Measurements from ENCODE around the gene CCDC85A. TPM values are rescaled to one million over a fixed set of nuclear protein-coding genes. Genes with fewer than 3 reads are reported as not detected.

The CCDC85A gene
- polyA plus RNA-seq, 10 donors = 2.7 to 3.9 (median 3.4) TPM

GRCh38 chr2:56239030-56239429, 55.2 kb downstream of the CCDC85A start:
- no peak for DNase-seq

- DNase-seq = peak in 2 of 3 donors; percentile 18 to 20
Observed at GRCh38 chr2:56239437-56239836, 55.6 kb downstream of the CCDC85A start.

GRCh38 chr2:56240210-56240609, 56.4 kb downstream of the CCDC85A start:
- DNase-seq = no peak

- no peak for DNase-seq
Observed at GRCh38 chr2:56244506-56244905, 60.7 kb downstream of the CCDC85A start.

- DNase-seq = no peak
Observed at GRCh38 chr2:56244911-56245530, 61.2 kb downstream of the CCDC85A start.

GRCh38 chr2:56248965-56249742, 65.4 kb downstream of the CCDC85A start:
- peak in 1 of 3 donors; percentile 25 for DNase-seq

GRCh38 chr2:56250153-56250729, 66.5 kb downstream of the CCDC85A start:
- no peak for DNase-seq

GRCh38 chr2:56260415-56260814, 76.6 kb downstream of the CCDC85A start:
- DNase-seq = no peak

GRCh38 chr2:56262241-56262640, 78.5 kb downstream of the CCDC85A start:
- DNase-seq = peak in 1 of 3 donors; percentile 34

- no peak for DNase-seq
Observed at GRCh38 chr2:56263876-56264275, 80.1 kb downstream of the CCDC85A start.

- peak in 1 of 3 donors; percentile 27 for DNase-seq
Observed at GRCh38 chr2:56266761-56267414, 83.1 kb downstream of the CCDC85A start.

- peak in 1 of 3 donors; percentile 24 for DNase-seq
Observed at GRCh38 chr2:56267415-56267788, 83.6 kb downstream of the CCDC85A start.

GRCh38 chr2:56268856-56269255, 85.1 kb downstream of the CCDC85A start:
- peak; percentile 34 to 65 (median 35) for DNase-seq

GRCh38 chr2:56271275-56271674, 87.5 kb downstream of the CCDC85A start:
- DNase-seq = no peak

GRCh38 chr2:56285224-56285623, 101.4 kb downstream of the CCDC85A start:
- no peak for DNase-seq

- DNase-seq = no peak
Observed at GRCh38 chr2:56286936-56287335, 103.1 kb downstream of the CCDC85A start.

- no peak for DNase-seq
Observed at GRCh38 chr2:56287508-56287907, 103.7 kb downstream of the CCDC85A start.

- DNase-seq = no peak
Observed at GRCh38 chr2:56287974-56288373, 104.2 kb downstream of the CCDC85A start.

- DNase-seq = no peak
Observed at GRCh38 chr2:56288838-56289580, 105.2 kb downstream of the CCDC85A start.

- DNase-seq = no peak
Observed at GRCh38 chr2:56291711-56292110, 107.9 kb downstream of the CCDC85A start.

- DNase-seq = no peak
Observed at GRCh38 chr2:56292951-56293350, 109.2 kb downstream of the CCDC85A start.

GRCh38 chr2:56295666-56296065, 111.9 kb downstream of the CCDC85A start:
- DNase-seq = no peak
